Neuronal stem cell (in vitro differentiated cells): Measurements from ENCODE around the gene SCAMP1.
"Not testable (repeated sequence)": the region's sequence is repeated elsewhere in the genome, so short reads cannot be mapped to it uniquely, and the experiment has no call there.

Experiments used
- DNase-seq: peaks from one replicate; pipeline ENCODE4 v3.0.0-alpha.2; 2013; ENCODE audit warnings: low spot score
- H2AFZ ChIP-seq: one replicate; pipeline ENCODE4 v1.6.1; 2013; ENCODE audit warnings: mild to moderate bottlenecking, low read length, inconsistent platforms
- H2AK5ac ChIP-seq: 2 replicates; pipeline ENCODE4 v1.6.1; 2013; ENCODE audit warnings: low read depth, mild to moderate bottlenecking, inconsistent platforms, low read length, moderate library complexity, mixed read lengths
- H2BK120ac ChIP-seq: 2 replicates; pipeline ENCODE4 v1.6.1; 2013; ENCODE audit warnings: low read depth, mild to moderate bottlenecking, inconsistent platforms, low read length, moderate library complexity, mixed read lengths
- H2BK12ac ChIP-seq: one replicate; pipeline ENCODE4 v1.6.1; 2013; ENCODE audit warnings: low read length, inconsistent platforms
- H2BK15ac ChIP-seq: 2 replicates; pipeline ENCODE4 v1.6.1; 2013; ENCODE audit warnings: mild to moderate bottlenecking, low read length, inconsistent platforms, mixed read lengths
- H2BK5ac ChIP-seq: one replicate; pipeline ENCODE4 v1.6.1; 2013; ENCODE audit warnings: inconsistent platforms, mild to moderate bottlenecking, low read length, moderate library complexity
- H3K14ac ChIP-seq: one replicate; pipeline ENCODE4 v1.6.1; 2013; ENCODE audit warnings: low read length, inconsistent platforms
- H3K18ac ChIP-seq: 2 replicates; pipeline ENCODE4 v1.6.1; 2013; ENCODE audit warnings: low read length, inconsistent platforms
- H3K23ac ChIP-seq: 2 replicates; pipeline ENCODE4 v1.6.1; 2013; ENCODE audit warnings: low read depth, mild to moderate bottlenecking, mixed read lengths, low read length, inconsistent platforms; ENCODE audit not compliant: poor library complexity
- H3K27ac ChIP-seq: replicated peaks from 3 replicates; pipeline ENCODE4 v1.5.1; 2013; ENCODE audit warnings: low read length, inconsistent platforms
- H3K27me3 ChIP-seq, 3 experiments: 2 replicates each; pipeline ENCODE4 v1.6.1; 2013; ENCODE audit warnings: low read length in 3 of 3, mild to moderate bottlenecking in 2 of 3, inconsistent platforms in 1 of 3, low read depth in 1 of 3, mixed read lengths in 1 of 3, moderate library complexity in 1 of 3; ENCODE audit not compliant: control insufficient read depth in 3 of 3, insufficient read depth in 3 of 3
- H3K36me3 ChIP-seq, 2 donors: replicated peaks in 1 of 2; 2 replicates each; pipeline ENCODE4 v1.6.1; 2013; ENCODE audit warnings: low read length in 2 of 2; ENCODE audit not compliant: control insufficient read depth in 2 of 2, insufficient read depth in 2 of 2
- H3K4ac ChIP-seq: 2 replicates; pipeline ENCODE4 v1.6.1; 2013; ENCODE audit warnings: inconsistent platforms, mild to moderate bottlenecking, low read length, moderate library complexity
- H3K4me1 ChIP-seq, 2 donors: 1 replicate in 1 of 2; 2 replicates in 1 of 2; pipeline ENCODE4 v1.6.1; 2013; ENCODE audit warnings: low read length in 2 of 2, low read depth in 1 of 2; ENCODE audit not compliant: control insufficient read depth in 2 of 2, insufficient read depth in 1 of 2
- H3K4me2 ChIP-seq: one replicate; pipeline ENCODE4 v1.6.1; 2013; ENCODE audit warnings: mild to moderate bottlenecking, low read length, inconsistent platforms; ENCODE audit not compliant: insufficient read depth, poor library complexity, severe bottlenecking
- H3K4me3 ChIP-seq, 2 donors: 2 replicates each; pipeline ENCODE4 v1.5.1; 2013; ENCODE audit warnings: low read length in 2 of 2, mild to moderate bottlenecking in 2 of 2, inconsistent platforms in 1 of 2, moderate library complexity in 1 of 2
- H3K79me1 ChIP-seq: one replicate; pipeline ENCODE4 v1.6.1; 2013; ENCODE audit warnings: low read depth, mild to moderate bottlenecking, inconsistent platforms, low read length, moderate library complexity
- H3K9ac ChIP-seq: one replicate; pipeline ENCODE4 v1.6.1; 2013; ENCODE audit warnings: mild to moderate bottlenecking, low read depth, low read length, inconsistent platforms; ENCODE audit not compliant: poor library complexity
- H3K9me3 ChIP-seq, 2 donors: replicated peaks in 1 of 2; 2 replicates each; pipeline versions ENCODE3 to v1.6.1; 2013; ENCODE audit warnings: low read length in 2 of 2, mild to moderate bottlenecking in 2 of 2, inconsistent platforms in 1 of 2, low read depth in 1 of 2, mixed read lengths in 1 of 2, moderate library complexity in 1 of 2; ENCODE audit not compliant: control insufficient read depth in 2 of 2, insufficient read depth in 1 of 2
- H4K8ac ChIP-seq: one replicate; pipeline ENCODE4 v1.6.1; 2013; ENCODE audit warnings: low read depth, mild to moderate bottlenecking, inconsistent platforms, low read length, moderate library complexity
- H4K91ac ChIP-seq: one replicate; pipeline ENCODE4 v1.6.1; 2013; ENCODE audit warnings: low read length, low read depth, mild to moderate bottlenecking, inconsistent platforms; ENCODE audit not compliant: poor library complexity
- WGBS, 2 donors: extraction: QIAGEN DNeasy Blood & Tissue Kit; methylation state at CpG; one replicate each; pipeline ENCODE4 v1.1.7; 2013; ENCODE audit warnings: missing lambda C conversion rate in 2 of 2, mixed read lengths in 1 of 2; ENCODE audit not compliant: insufficient read length in 2 of 2, insufficient replicate concordance in 1 of 2; ENCODE audit errors: extremely low coverage in 2 of 2; 5-methylcytosine and 5-hydroxymethylcytosine counted together

SCAMP1 gene

GRCh38 chr5:78377056-78377717 lies 16.8 kb downstream of the SCAMP1 start:
- H3K27me3 ChIP-seq = no peaks in the 10 kb centered on the region
- no peak overlapping the region for H3K4ac ChIP-seq
- no peak overlapping the region for H4K91ac ChIP-seq
- no peak for DNase-seq
- H3K4me3 ChIP-seq = no peak overlapping the region
- H3K4me2 ChIP-seq = no peak overlapping the region
- H3K14ac ChIP-seq = no peak overlapping the region
- no peak overlapping the region for H2BK12ac ChIP-seq
- H2BK5ac ChIP-seq = no peak overlapping the region
- no peak overlapping the region for H3K23ac ChIP-seq
- H3K27ac ChIP-seq = no peak overlapping the region
- no peaks in the 10 kb centered on the region for H3K36me3 ChIP-seq
- H2AK5ac ChIP-seq = no peak overlapping the region
- H3K9me3 ChIP-seq = no peaks in the 10 kb centered on the region
- H3K18ac ChIP-seq = no peak overlapping the region
- H3K79me1 ChIP-seq = no peaks in the 10 kb centered on the region
- H3K9ac ChIP-seq = no peak overlapping the region
- H2BK120ac ChIP-seq = no peak overlapping the region
- H3K4me1 ChIP-seq = no peaks in the 10 kb centered on the region
- no peak overlapping the region for H2AFZ ChIP-seq
- no CpG with 5 or more reads among the region's 3 CpGs for WGBS, 2 donors
- no peak overlapping the region for H2BK15ac ChIP-seq
- H4K8ac ChIP-seq = no peak overlapping the region

DNA sequence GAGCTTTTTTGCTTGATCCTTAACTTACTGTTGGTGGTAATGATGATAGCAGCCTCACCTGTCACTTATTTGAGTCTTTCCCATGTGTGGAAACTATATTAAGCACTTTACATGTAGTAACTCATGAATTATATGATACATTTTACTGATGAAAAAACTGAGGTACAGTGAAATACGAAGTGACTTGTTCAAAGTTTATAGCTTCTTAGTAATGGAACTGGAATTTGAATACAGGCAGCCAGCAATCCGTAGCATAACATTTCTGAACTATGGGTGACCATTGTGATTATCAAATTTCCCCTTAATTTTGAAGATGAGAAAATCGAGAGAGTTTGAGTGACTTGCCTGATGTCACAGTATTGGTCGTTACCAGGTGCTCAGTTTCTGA lies 17.3 kb downstream of the SCAMP1 start:
- H2BK15ac ChIP-seq = no peak overlapping the region
- WGBS, 2 donors = no CpG with 5 or more reads among the region's 4 CpGs

GRCh38 chr5:78387468-78388153 lies 27.2 kb downstream of the SCAMP1 start:
- no peak overlapping the region for H2BK12ac ChIP-seq
- H3K18ac ChIP-seq = no peak overlapping the region
- no peak overlapping the region for H2AK5ac ChIP-seq
- H3K9ac ChIP-seq = no peak overlapping the region
- no peak overlapping the region for H3K14ac ChIP-seq
- no peaks in the 10 kb centered on the region for H3K27me3 ChIP-seq
- H3K4me2 ChIP-seq = no peak overlapping the region
- no peak overlapping the region for H3K4me3 ChIP-seq
- H3K23ac ChIP-seq = no peak overlapping the region
- no peak overlapping the region for H4K91ac ChIP-seq
- no peak overlapping the region for H2AFZ ChIP-seq
- H3K27ac ChIP-seq = no peak overlapping the region
- no peak for DNase-seq
- H3K4me1 ChIP-seq = no peaks in the 10 kb centered on the region
- H3K79me1 ChIP-seq = peaks cover 2% of the 10 kb centered on the region
- no CpG with 5 or more reads among the region's 11 CpGs for WGBS, 2 donors
- H3K4ac ChIP-seq = no peak overlapping the region
- H2BK5ac ChIP-seq = no peak overlapping the region
- H2BK15ac ChIP-seq = no peak overlapping the region
- H3K9me3 ChIP-seq = peaks cover 4 to 21% of the 10 kb centered on the region in 2 donors
- no peak overlapping the region for H4K8ac ChIP-seq
- H2BK120ac ChIP-seq = no peak overlapping the region
- peaks cover 0 to 8% of the 10 kb centered on the region in 2 donors for H3K36me3 ChIP-seq

More for the DNA sequence above, 17.3 kb downstream of the SCAMP1 start:
- Histone ChIP-seq H3K4me2 (no peak overlapping the region), H3K27ac (no peak overlapping the region), H3K14ac (no peak overlapping the region), H3K79me1 (no peaks in the 10 kb centered on the region), H3K9me3 (no peaks in the 10 kb centered on the region), H3K4me3 (no peak overlapping the region), H3K23ac (no peak overlapping the region), H2BK120ac (no peak overlapping the region), H2BK5ac (no peak overlapping the region), H3K4ac (no peak overlapping the region), H3K9ac (no peak overlapping the region), H2BK12ac (no peak overlapping the region), H3K36me3 (no peaks in the 10 kb centered on the region), H4K91ac (no peak overlapping the region), H3K18ac (no peak overlapping the region), H3K27me3 (no peaks in the 10 kb centered on the region), H2AFZ (no peak overlapping the region), H4K8ac (no peak overlapping the region), H2AK5ac (no peak overlapping the region), H3K4me1 (no peaks in the 10 kb centered on the region)
- DNase-seq = no peak

DNA sequence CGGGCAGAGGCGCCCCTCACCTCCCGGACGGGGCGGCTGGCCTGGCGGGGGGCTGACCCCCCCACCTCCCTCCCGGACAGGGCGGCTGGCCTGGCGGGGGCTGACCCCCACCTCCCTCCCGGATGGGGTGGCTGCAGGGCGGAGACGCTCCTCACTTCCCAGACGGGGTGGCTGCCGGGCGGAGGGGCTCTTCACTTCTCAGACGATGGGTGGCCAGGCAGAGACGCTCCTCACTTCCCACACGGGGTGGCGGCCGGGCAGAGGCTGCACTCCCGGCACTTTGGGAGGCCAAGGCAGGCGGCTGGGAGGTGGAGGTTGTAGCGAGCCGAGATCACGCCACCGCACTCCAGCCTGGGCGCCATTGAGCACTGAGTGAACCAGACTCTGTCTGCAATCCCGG lies 30.9 kb downstream of the SCAMP1 start:
- not testable (repeated sequence) for H2AK5ac ChIP-seq, H3K9ac ChIP-seq, H3K4me3 ChIP-seq, DNase-seq, H3K14ac ChIP-seq, H2AFZ ChIP-seq, H2BK15ac ChIP-seq, H3K18ac ChIP-seq, H2BK5ac ChIP-seq, H4K91ac ChIP-seq, H2BK120ac ChIP-seq, H3K23ac ChIP-seq, H4K8ac ChIP-seq, H3K4me1 ChIP-seq, H3K36me3 ChIP-seq, H3K4me2 ChIP-seq, H3K27me3 ChIP-seq, H3K4ac ChIP-seq, H3K27ac ChIP-seq, H2BK12ac ChIP-seq, H3K79me1 ChIP-seq
- WGBS, 2 donors = no CpG with 5 or more reads among the region's 28 CpGs
- H3K9me3 ChIP-seq = peaks cover 4 to 18% of the 10 kb centered on the region in 2 donors
